C1 segment of cervical spinal cord (tissue), 14 donors: Measurements from ENCODE around the gene SLC16A8.
A peak's percentile ranks its signal among the peaks of the same experiment; 100 is the strongest.

ENCODE experiments used
- DNase-seq, 14 donors: peaks; one replicate each; lab custom pipeline; 2025; lab: John Stamatoyannopoulos, UW

SLC16A8 gene

GRCh38 chr22:38074181-38075104 lies 9.5 kb downstream of the SLC16A8 start:
- DNase-seq = no peak

- DNase-seq = no peak
Measured at GRCh38 chr22:38073150-38074130, 10.5 kb downstream of the SLC16A8 start.

GRCh38 chr22:38072322-38073149 lies 11.4 kb downstream of the SLC16A8 start:
- no peak for DNase-seq

- no peak for DNase-seq
Measured at GRCh38 chr22:38071421-38072321, 12.3 kb downstream of the SLC16A8 start.

GRCh38 chr22:38070250-38070921 lies 13.6 kb downstream of the SLC16A8 start:
- peak in 1 of 14 donors; percentile 72 for DNase-seq

GRCh38 chr22:38069372-38070249 lies 14.4 kb downstream of the SLC16A8 start:
- peak in 11 of 14 donors; percentile 33 to 98 (median 46) for DNase-seq

GRCh38 chr22:38068641-38069371 lies 15.2 kb downstream of the SLC16A8 start:
- no peak for DNase-seq

GRCh38 chr22:38067761-38068360 lies 16.1 kb downstream of the SLC16A8 start:
- DNase-seq = no peak

- no peak for DNase-seq
Measured at GRCh38 chr22:38067028-38067415, 17.0 kb downstream of the SLC16A8 start.

- DNase-seq = no peak
Measured at GRCh38 chr22:38066381-38067027, 17.5 kb downstream of the SLC16A8 start.

- no peak for DNase-seq
Measured at GRCh38 chr22:38065539-38065938, 18.4 kb downstream of the SLC16A8 start.

GRCh38 chr22:38062791-38063190 lies 21.2 kb downstream of the SLC16A8 start:
- peak in 6 of 14 donors; percentile 10 to 38 (median 29) for DNase-seq

- peak; percentile 31 to 98 (median 86) for DNase-seq
Measured at GRCh38 chr22:38056969-38057891, 26.8 kb downstream of the SLC16A8 start, which contains the start of gene PICK1. Gene PICK1, plus strand, starts transcription at chr22:38057404. Its CDS starts 406 bp downstream, at chr22:38057810.

- peak in 13 of 14 donors; percentile 27 to 79 (median 69) for DNase-seq
Measured at GRCh38 chr22:38051900-38052862, 31.8 kb downstream of the SLC16A8 start.
